NCI-H82 treated with DMSO at 0.1 percent for 48 hours (cell line): ENCODE measurements around the gene MAP2K6.

Experiments
- DNase-seq: peaks from one replicate; lab custom pipeline; 2025; ENCODE audit not compliant: unreplicated experiment; lab: John Stamatoyannopoulos, UW

The MAP2K6 gene

DNA sequence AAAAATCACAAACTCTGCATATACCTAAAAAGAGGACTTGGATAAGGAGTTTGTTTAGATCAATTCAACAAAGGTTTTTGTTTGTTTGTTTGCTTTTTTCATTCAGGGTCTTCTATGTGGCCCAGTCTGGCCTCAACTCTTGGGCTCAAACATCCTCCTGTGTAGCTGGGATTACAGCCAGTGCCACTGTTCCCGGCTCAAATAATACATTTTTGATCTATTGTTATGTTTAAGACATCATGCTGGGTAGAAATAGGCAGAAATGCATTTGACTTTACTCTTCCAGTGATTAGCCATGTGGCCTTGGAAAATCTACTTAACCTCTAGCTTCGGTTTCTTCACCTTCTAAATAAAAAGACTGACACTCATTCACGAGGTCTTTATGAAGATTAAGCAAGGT lies 11.5 kb downstream of the MAP2K6 start:
- DNase-seq = no peak

- DNase-seq = no peak
These were observed 13.1 kb downstream of the MAP2K6 start for GRCh38 chr17:69427486-69428197.

DNA sequence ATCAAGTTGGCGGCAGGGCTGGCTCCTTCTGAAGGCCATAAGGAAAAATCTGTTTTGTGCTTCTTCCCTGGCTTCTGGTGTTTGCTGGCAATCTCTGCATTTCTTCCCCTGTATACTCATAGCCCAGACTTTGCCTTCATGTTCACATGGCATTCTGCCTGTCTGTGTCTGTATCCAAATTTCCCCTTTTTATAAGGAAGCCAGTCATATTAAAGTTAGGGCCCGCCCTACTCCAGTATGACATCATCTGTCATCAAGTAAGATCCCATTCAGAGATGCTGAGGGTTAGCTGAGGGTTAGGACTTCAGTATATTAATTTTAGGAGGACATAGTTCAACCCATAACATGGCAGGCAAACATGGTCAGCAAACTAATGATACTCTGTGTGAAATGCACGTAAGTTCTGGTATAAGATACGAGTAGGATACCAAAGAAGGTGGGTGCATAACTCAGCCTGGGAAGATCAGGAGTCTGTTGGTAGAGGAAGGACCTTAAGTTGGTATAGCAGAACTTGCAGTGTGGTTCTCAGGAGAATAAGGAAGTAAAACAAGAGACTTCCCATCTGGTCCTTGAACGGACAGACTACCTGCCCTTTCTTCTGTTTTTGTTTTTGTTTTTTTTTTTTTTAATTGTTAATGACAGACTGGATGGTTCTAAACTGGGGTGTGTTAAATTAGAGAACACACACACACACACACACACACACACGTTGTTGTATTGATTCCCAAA lies 13.9 kb downstream of the MAP2K6 start:
- no peak for DNase-seq

DNA sequence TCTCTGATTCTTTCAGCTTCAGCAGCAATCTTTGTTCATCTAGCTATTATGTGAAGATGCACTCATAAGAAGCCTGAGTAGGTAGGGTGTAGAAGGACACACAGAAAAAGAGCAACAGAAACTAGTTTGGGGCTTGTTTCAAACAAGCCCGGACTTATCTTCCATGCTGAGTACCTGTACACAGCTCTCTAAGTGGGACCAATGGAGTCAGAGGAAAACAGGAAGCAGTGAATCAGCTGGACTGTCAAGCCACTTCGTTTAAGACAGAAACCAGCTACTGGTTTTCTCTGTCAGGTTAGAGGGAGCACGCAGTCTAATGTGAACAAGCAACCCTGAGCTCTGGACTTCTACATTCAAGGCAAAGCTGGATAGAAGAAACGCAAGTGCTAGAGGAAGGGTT lies 16.0 kb downstream of the MAP2K6 start:
- DNase-seq = no peak

DNA sequence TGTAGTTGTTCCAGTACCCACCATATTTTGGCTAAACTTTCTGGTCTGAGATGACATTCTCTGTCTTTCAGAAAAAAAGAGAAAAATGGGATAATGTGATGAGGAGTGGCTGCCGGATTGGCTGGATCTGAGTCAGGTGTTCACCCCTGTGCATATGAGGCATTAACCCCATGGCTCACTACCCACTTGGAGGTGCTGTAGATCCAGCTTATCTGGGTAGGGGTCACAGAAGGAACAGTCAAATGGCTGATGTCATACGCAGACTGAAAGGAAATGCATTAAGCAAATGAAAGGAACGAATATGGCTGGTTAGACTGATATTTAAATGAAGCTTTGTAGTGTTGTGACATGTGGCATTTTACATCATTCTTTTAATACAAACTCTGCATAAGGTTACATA lies 17.3 kb downstream of the MAP2K6 start:
- DNase-seq = no peak

GRCh38 chr17:69433093-69433492 lies 18.6 kb downstream of the MAP2K6 start:
- no peak for DNase-seq

DNA sequence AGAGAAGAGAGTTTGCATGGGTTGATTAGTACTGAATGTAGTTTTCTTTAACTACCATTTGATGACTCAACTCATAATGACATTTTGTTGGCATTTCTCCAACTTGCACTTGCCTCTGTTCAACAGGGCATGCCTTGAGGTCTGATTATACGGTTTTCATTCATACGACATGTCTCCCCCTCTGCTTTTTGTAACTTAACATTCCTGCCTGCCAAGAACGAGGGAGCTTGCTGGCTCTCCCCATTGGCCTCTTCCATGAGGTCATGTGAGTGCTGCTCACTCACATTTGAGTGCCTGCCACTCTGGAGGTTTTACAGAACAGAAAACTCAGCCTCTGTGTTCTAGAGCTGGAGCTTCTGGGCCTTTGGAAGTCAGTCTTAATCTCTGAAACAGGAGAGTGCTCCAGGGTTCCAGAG lies 19.7 kb downstream of the MAP2K6 start:
- DNase-seq = no peak

DNA sequence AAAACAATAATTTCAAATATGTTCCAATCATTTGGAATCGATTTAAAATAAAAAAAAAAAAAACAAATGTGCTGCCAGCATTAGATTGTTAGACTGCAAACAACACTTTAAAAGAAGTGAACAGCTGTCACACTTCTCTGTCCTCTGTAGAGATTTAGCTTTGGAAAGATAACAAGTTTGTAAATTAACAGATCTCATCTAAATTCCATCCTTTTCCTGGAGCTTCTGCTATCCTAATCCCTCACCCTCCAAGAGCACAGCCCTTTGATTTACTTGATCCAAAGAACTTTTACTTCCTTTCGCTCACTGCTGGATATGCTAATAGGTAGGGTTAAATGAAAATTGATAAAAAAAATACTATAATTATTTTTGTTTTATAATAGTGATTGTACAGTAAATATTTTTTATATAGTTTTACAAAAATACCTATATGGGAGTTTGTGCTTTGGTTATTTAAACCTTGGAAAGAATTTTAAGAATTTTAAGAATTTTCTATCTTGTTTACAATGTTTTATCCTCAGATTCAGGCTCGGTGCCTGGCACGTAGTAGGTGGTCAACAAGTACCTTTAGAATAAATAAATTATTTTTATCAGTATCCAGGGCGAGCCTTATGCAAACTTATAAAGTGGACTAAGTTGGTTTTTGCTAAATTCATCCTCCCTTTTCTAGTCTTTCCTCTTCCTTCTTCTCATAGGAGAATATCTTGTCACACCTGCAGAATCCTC lies 21.6 kb downstream of the MAP2K6 start:
- DNase-seq = no peak

- DNase-seq = no peak
These were observed 23.0 kb downstream of the MAP2K6 start for GRCh38 chr17:69437475-69437874.

GRCh38 chr17:69438776-69439175 lies 24.3 kb downstream of the MAP2K6 start:
- DNase-seq = no peak

DNA sequence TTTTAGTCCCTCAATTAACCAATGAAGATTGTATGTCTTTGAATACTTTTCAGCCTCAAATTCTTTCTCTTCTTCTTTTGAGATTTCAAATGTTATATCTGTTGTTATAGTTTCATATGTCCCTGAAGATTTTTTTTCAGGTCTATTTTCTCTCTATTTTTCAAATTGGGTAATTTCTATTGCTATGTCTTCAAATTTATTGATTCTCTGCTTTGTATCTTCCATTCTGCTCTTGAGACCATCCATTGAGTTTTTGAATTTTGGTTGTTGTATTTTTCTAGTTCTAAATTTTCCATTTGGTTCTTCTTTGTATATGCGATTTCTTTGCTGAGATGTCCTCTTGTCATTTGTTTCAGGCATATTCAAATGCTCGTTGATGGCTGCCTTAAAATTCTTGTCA lies 26.7 kb downstream of the MAP2K6 start:
- DNase-seq = no peak

DNA sequence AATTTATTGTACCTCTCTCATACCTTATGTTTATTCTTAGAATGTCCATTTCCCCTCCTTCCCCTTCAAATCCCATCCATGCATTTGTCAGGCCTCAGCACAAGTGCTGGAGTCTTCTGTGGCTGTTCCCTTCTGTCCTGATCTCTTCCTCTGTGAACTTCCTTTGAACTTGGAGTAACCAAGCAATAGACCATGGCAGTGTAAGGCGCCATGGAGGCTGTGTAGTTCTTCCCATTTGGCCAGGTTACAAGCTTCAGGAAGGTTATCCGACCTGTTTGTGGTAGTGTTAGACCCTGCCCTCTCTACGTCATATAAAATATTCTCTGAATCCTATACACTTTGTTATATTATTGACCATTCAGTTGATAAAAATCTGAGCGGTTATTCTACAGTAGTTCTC lies 28.6 kb downstream of the MAP2K6 start:
- DNase-seq = no peak

GRCh38 chr17:69444023-69444422 lies 29.5 kb downstream of the MAP2K6 start:
- DNase-seq = no peak

DNA sequence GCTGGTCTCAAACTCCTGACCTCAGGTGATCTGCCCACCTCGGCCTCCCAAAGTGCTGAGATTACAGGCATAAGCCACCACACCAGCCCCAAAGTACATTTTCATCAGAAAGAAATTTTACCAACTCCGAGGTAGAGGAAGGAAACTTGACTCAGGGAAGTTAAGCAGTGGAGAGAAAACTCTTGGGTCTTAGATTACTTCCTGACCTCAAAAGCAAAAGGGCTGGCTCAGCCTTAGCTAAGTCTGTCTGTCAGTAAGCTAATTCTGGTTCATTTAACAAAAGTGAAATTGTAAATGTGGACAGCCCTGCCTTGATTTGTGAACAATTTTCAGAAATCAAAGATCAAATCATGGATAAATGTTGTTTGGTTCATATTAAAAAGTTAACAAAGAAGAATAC lies 30.6 kb downstream of the MAP2K6 start:
- DNase-seq = no peak

DNA sequence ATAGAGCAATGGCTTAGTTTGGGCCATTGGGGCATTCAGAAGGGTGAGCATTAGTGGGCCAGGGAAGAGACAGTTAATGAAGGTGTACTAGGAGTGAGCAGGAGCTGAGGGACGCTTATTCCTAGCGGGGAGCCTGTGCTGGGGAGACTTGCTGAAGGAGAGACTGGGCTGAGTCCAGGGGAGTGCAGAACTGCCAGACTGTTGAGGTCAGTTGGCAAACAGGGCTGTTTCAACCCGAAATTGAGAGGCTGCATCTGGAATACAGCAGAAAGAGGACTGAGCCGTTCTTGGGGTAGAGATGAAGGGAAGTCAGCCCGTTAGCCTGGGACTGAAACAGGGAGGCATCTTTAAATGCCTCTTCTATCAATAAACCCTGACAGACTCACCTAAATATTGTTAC lies 33.2 kb downstream of the MAP2K6 start:
- no peak for DNase-seq

DNA sequence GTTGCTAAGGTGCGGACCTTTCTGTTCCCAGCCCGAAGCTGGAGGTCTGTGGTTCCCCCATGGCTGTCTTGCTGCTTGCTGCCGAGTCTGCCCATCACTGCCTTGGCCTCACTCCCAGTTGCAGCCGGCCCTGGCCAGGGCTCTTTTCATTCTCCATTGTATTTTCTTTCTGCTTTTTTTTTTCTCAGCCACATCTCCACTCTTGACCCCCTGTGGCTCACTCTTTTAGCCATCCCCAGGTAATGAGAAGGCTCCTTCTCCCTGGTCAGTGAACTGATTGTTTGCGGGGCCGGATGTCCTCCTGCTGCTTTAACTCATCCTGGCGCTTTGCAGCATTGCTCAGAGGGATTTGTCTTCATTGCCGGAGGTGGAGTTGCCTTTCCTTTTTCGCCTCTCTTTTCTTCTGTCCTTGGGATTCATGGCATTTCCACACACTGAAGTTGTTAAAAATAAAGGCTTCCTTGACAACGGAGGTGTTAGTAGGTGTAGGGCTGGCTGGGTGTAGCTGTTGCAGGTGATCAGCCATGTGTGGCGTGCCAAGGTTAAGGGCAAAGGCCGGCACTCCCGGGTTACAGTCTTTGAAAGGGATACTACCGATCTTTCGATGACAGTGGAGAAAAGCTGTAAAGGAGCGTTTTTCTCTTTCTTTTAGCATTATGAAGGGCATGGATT lies 34.1 kb downstream of the MAP2K6 start:
- no peak for DNase-seq

DNA sequence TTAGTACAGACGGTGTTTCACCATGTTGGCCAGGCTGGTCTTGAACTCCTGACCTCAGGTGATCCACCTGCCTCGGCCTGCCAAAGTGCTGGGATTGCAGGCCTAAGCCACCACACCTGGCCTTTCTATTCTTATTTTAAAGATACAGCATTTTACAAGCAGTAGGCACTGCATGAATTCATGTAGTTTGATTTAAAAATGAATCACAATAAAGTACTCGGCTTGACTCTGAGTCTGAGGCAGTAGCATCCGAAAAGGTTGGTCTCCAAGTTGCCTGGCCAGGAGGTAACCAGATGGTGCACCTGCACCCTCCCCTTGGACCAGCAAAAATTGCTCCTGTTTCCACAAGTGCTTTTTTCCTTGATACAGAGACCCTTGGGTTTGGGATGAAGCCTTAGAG lies 35.6 kb downstream of the MAP2K6 start:
- no peak for DNase-seq

GRCh38 chr17:69450918-69451317 lies 36.4 kb downstream of the MAP2K6 start:
- DNase-seq = no peak

DNA sequence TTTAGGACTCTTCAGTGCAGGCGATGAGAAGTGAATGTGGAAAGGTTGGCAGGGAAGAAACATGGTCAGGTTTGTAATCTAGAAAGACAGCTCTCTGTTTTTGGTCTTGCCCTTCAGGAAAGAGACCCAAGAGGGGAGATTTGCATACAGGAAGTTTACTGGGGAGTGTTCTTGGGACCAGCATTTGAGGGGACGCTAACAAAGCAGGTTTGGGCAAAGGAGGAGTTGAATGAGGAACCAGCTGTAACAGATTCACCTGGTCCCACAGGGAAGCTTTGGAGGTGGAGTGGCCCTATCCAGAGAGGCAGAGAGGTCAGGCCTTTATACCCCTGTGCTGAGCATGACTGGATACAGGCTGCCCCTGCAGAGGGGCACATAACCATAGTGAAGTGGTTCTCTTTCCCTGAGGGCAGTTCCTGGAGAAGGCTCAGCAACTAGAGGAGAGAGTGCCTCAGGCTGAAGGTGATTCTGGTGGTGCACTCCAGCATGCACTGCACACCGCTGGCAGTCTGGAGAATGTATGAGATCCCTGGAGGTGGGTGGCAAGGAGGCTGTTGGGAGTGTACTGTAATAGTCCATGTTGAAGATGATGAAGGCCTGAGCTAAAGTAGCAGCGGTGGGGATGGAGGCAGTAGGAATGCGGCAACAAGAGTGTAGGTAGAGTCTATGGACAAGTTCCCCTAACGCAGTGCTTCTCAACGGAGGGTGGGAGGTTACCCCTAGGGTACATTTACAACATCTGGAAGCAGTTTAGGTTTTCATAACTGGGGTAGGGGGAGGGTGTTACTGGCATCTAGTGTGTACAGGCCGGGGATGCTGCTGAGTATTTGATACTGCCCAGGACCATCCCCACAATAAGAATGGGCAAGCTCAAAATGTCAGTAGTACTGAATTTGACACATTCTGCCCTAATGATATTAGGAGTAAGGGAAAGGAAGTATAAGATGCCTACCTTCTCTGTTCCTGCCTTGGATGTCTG lies 37.2 kb downstream of the MAP2K6 start:
- no peak for DNase-seq

DNA sequence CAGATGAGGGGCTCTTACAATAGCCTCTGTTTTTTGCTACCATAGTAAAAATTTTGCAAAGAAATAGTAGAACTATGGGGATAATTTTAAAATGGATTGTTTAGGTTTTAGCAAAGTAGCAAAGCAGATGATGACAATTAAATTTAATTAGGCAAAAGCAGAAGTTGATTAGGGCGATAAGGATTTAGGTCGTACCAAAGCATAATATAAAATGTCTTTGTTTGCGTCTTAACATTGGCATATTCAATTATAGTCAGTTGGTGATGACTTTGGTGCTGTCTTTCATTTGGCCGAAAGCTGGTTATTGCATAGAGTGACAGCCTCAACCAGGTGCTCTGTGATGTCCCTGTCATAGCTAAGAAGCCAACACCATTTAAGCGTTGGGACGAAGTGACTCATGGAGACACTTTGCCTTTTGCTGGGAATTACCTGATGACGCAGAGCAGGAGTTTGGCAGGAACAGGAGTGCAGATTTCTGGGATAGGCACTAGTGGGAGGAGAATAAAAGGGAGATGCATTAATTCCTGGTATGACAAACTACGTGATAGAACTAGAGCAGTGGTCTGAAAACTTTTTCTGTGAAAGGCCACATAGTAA lies 38.3 kb downstream of the MAP2K6 start:
- DNase-seq = no peak
